Glutamatergic neuron (in vitro differentiated cells): ENCODE data around the gene SPOUT1. TPM values are rescaled to one million over a fixed set of nuclear protein-coding genes. Genes with fewer than 3 reads are reported as not detected.
"Not testable (repeated sequence)": the region's sequence is repeated elsewhere in the genome, so short reads cannot be mapped to it uniquely, and the experiment has no call there.

Experiments used
- DNase-seq: peaks from one replicate; pipeline ENCODE4 v3.0.0; 2022
- H3K27ac Mint-ChIP-seq: one replicate; pipeline ENCODE4 v1.8.0; 2020; ENCODE audit warnings: mild to moderate bottlenecking, mixed read lengths, inconsistent platforms; ENCODE audit not compliant: unreplicated experiment
- H3K27me3 Mint-ChIP-seq: one replicate; pipeline ENCODE4 v1.8.0; 2020; ENCODE audit warnings: mild to moderate bottlenecking, moderate library complexity, mixed read lengths, inconsistent platforms; ENCODE audit not compliant: unreplicated experiment
- H3K36me3 Mint-ChIP-seq: one replicate; pipeline ENCODE4 v1.8.0; 2020; ENCODE audit warnings: mild to moderate bottlenecking, mixed read lengths, inconsistent platforms; ENCODE audit not compliant: unreplicated experiment
- H3K4me1 Mint-ChIP-seq: one replicate; pipeline ENCODE4 v1.8.0; 2020; ENCODE audit warnings: mild to moderate bottlenecking, low read depth, mixed read lengths, inconsistent platforms; ENCODE audit not compliant: unreplicated experiment
- H3K4me3 Mint-ChIP-seq: one replicate; pipeline ENCODE4 v1.8.0; 2020; ENCODE audit warnings: mild to moderate bottlenecking, mixed read lengths, inconsistent platforms; ENCODE audit not compliant: unreplicated experiment
- H3K9me3 Mint-ChIP-seq: one replicate; pipeline ENCODE4 v1.8.0; 2020; ENCODE audit warnings: mild to moderate bottlenecking, moderate library complexity, mixed read lengths, inconsistent platforms; ENCODE audit not compliant: unreplicated experiment
- CTCF ChIP-seq: fragments of 200-600 bp; sonication (generic); IDR thresholded peaks from one replicate; pipeline ENCODE4 v1.5.0; 2021; ENCODE audit not compliant: partially characterized antibody, unreplicated experiment
- total RNA-seq: library from RNA; stranded (reverse); fragmentation: NEBNext Ultra II Directional; extraction: Animal tissue kit (Norgen Biotek cat#: 25700); gene quantifications from one replicate; pipeline ENCODE4 v1.2.1, GENCODE V29; 2021; ENCODE audit not compliant: unreplicated experiment

Gene SPOUT1
- total RNA-seq, 1 donor from 2014 or later, result 22.3 TPM

- no peak for TF ChIP-seq CTCF
- Mint-ChIP-seq H3K27ac (no peak overlapping the region), H3K9me3 (no peaks in the 10 kb centered on the region), H3K27me3 (no peaks in the 10 kb centered on the region), H3K4me3 (no peak overlapping the region), H3K36me3 (no peaks in the 10 kb centered on the region), H3K4me1 (no peaks in the 10 kb centered on the region)
- DNase-seq, result no peak
These were observed 23.9 kb downstream of the SPOUT1 start for GRCh38 chr9:128805661-128806060.

- no peak for TF ChIP-seq CTCF
- Mint-ChIP-seq H3K4me3 (no peak overlapping the region), H3K27ac (peak overlapping the region; percentile 12), H3K4me1 (no peaks in the 10 kb centered on the region), H3K27me3 (peaks cover 2% of the 10 kb centered on the region), H3K9me3 (no peaks in the 10 kb centered on the region), H3K36me3 (no peaks in the 10 kb centered on the region)
- no peak for DNase-seq
These were observed 27.1 kb downstream of the SPOUT1 start for GRCh38 chr9:128802482-128802881.

- TF ChIP-seq CTCF, result no peak
- Mint-ChIP-seq H3K4me3 (no peak overlapping the region), H3K9me3 (no peaks in the 10 kb centered on the region), H3K4me1 (no peaks in the 10 kb centered on the region), H3K27me3 (peaks cover 2% of the 10 kb centered on the region), H3K36me3 (no peaks in the 10 kb centered on the region), H3K27ac (no peak overlapping the region)
- no peak for DNase-seq
These were observed 29.5 kb downstream of the SPOUT1 start for GRCh38 chr9:128800061-128800460.

GRCh38 chr9:128798896-128799295 lies 30.7 kb downstream of the SPOUT1 start:
- Mint-ChIP-seq H3K9me3 (no peaks in the 10 kb centered on the region), H3K4me3 (no peak overlapping the region), H3K4me1 (no peaks in the 10 kb centered on the region), H3K27ac (no peak overlapping the region), H3K36me3 (no peaks in the 10 kb centered on the region), H3K27me3 (peaks cover 2% of the 10 kb centered on the region)
- no peak for TF ChIP-seq CTCF
- no peak for DNase-seq

- H3K4me3 Mint-ChIP-seq, H3K27me3 Mint-ChIP-seq, H3K4me1 Mint-ChIP-seq, H3K27ac Mint-ChIP-seq, DNase-seq, H3K36me3 Mint-ChIP-seq, H3K9me3 Mint-ChIP-seq: not testable (repeated sequence)
These were observed 34.6 kb downstream of the SPOUT1 start for GRCh38 chr9:128794961-128795360.
